Measurements from ENCODE around the gene UBE2D2.
A peak's percentile ranks its signal among the peaks of the same experiment; 100 is the strongest.

Gene UBE2D2

GRCh38 chr5:139648205-139649081, 87.3 kb downstream of the UBE2D2 start, which contains the start of gene CXXC5:
TSS of gene CXXC5 (plus strand) at chr5:139648349. CDS start at chr5:139680524, 32,175 bp downstream.
- DNase-seq (ENCODE audit: low spot score), result peak; percentile 43

GRCh38 chr5:139649082-139649991, 88.2 kb downstream of the UBE2D2 start:
- DNase-seq (ENCODE audit: low spot score), result no peak

GRCh38 chr5:139650031-139650688, 89.0 kb downstream of the UBE2D2 start:
- no peak for DNase-seq (ENCODE audit: low spot score)

GRCh38 chr5:139650689-139651042, 89.5 kb downstream of the UBE2D2 start:
- DNase-seq (ENCODE audit: low spot score), result no peak

- DNase-seq (ENCODE audit: low spot score), result no peak
These were observed 90.1 kb downstream of the UBE2D2 start for GRCh38 chr5:139651043-139651834.

- peak; percentile 64 for DNase-seq (ENCODE audit: low spot score)
These were observed 91.0 kb downstream of the UBE2D2 start for GRCh38 chr5:139651853-139652787.

GRCh38 chr5:139652788-139653241, 91.7 kb downstream of the UBE2D2 start:
- no peak for DNase-seq (ENCODE audit: low spot score)

- no peak for DNase-seq (ENCODE audit: low spot score)
These were observed 92.5 kb downstream of the UBE2D2 start for GRCh38 chr5:139653616-139654015.

GRCh38 chr5:139654464-139654863, 93.3 kb downstream of the UBE2D2 start:
- no peak for DNase-seq (ENCODE audit: low spot score)

GRCh38 chr5:139654871-139655491, 93.8 kb downstream of the UBE2D2 start:
- no peak for DNase-seq (ENCODE audit: low spot score)

GRCh38 chr5:139655727-139656271, 94.7 kb downstream of the UBE2D2 start:
- DNase-seq (ENCODE audit: low spot score), result no peak

- DNase-seq (ENCODE audit: low spot score), result no peak
These were observed 96.5 kb downstream of the UBE2D2 start for GRCh38 chr5:139657363-139658321.

- DNase-seq (ENCODE audit: low spot score), result no peak
These were observed 97.4 kb downstream of the UBE2D2 start for GRCh38 chr5:139658501-139658927.

GRCh38 chr5:139658928-139659667, 98.0 kb downstream of the UBE2D2 start:
- DNase-seq (ENCODE audit: low spot score), result no peak

GRCh38 chr5:139659695-139660101, 98.6 kb downstream of the UBE2D2 start:
- DNase-seq (ENCODE audit: low spot score), result no peak

- DNase-seq (ENCODE audit: low spot score), result no peak
These were observed 99.2 kb downstream of the UBE2D2 start for GRCh38 chr5:139660105-139660922.
